CD14-positive monocyte (primary cell): ENCODE measurements around the gene KCNJ8. TPM values are rescaled to one million over a fixed set of nuclear protein-coding genes. Genes with fewer than 3 reads are reported as not detected.

ENCODE experiments used
- DNase-seq, 3 donors: peaks; one replicate each; pipeline ENCODE4 v3.0.0-alpha.2; 2011 to 2022
- H2AFZ ChIP-seq: 2 replicates; pipeline ENCODE4 v1.6.0; 2012; ENCODE audit warnings: mild to moderate bottlenecking, low read depth, low read length, inconsistent platforms; ENCODE audit not compliant: insufficient read depth, poor library complexity, severe bottlenecking
- H3K27ac ChIP-seq, 2 donors: 1 replicate in 1 of 2; 2 replicates in 1 of 2; pipeline ENCODE4 v1.5.1; 2012 to 2013; ENCODE audit warnings: low read length in 2 of 2, control low read depth in 1 of 2, inconsistent platforms in 1 of 2, low read depth in 1 of 2, mild to moderate bottlenecking in 1 of 2
- H3K27me3 ChIP-seq, 2 donors: one replicate each; pipeline versions ENCODE4 v1.6.0 to v1.6.1; 2011 to 2013; ENCODE audit warnings: low read length in 2 of 2; ENCODE audit not compliant: control insufficient read depth in 2 of 2, insufficient read depth in 2 of 2
- H3K36me3 ChIP-seq, 2 donors: replicated peaks in 1 of 2; 1 replicate in 1 of 2; 2 replicates in 1 of 2; pipeline versions ENCODE4 v1.5.1 to v1.6.1; 2012 to 2013; ENCODE audit warnings: low read length in 2 of 2, control low read depth in 1 of 2, inconsistent platforms in 1 of 2, mild to moderate bottlenecking in 1 of 2; ENCODE audit not compliant: insufficient read depth in 2 of 2, control insufficient read depth in 1 of 2
- H3K4me1 ChIP-seq, 2 donors: 1 replicate in 1 of 2; 2 replicates in 1 of 2; pipeline versions ENCODE4 v1.5.1 to v1.6.1; 2012 to 2013; ENCODE audit warnings: low read length in 2 of 2, control low read depth in 1 of 2, inconsistent platforms in 1 of 2, mild to moderate bottlenecking in 1 of 2, moderate library complexity in 1 of 2; ENCODE audit not compliant: insufficient read depth in 2 of 2, control insufficient read depth in 1 of 2
- H3K4me2 ChIP-seq: replicated peaks from 2 replicates; pipeline ENCODE3; 2012; ENCODE audit warnings: low read length, moderate library complexity, mild to moderate bottlenecking; ENCODE audit not compliant: poor library complexity, severe bottlenecking; ENCODE audit errors: extremely low read depth
- H3K4me3 ChIP-seq, 3 experiments: fragments of 200-600 bp in 1 of 3; sonication (generic) in 1 of 3; replicated peaks in 1 of 3; 1 replicate in 2 of 3; 2 replicates in 1 of 3; pipeline ENCODE4 v1.5.1; 2011 to 2013; ENCODE audit warnings: low read length in 3 of 3, mild to moderate bottlenecking in 3 of 3, control low read depth in 2 of 3, low read depth in 2 of 3, inconsistent platforms in 1 of 3, moderate library complexity in 1 of 3
- H3K79me2 ChIP-seq: 2 replicates; pipeline ENCODE4 v1.6.0; 2012; ENCODE audit warnings: mild to moderate bottlenecking, control low read depth, inconsistent platforms, low read length, moderate library complexity; ENCODE audit not compliant: insufficient read depth
- H3K9ac ChIP-seq: 2 replicates; pipeline ENCODE4 v1.6.0; 2017; ENCODE audit warnings: low read length, mild to moderate bottlenecking; ENCODE audit not compliant: insufficient read depth, poor library complexity, severe bottlenecking
- H3K9me3 ChIP-seq, 2 donors: replicated peaks in 1 of 2; 1 replicate in 1 of 2; 2 replicates in 1 of 2; pipeline versions ENCODE4 v1.5.1 to v1.6.1; 2012 to 2013; ENCODE audit warnings: low read length in 2 of 2, control low read depth in 1 of 2; ENCODE audit not compliant: control insufficient read depth in 1 of 2, insufficient read depth in 1 of 2
- H4K20me1 ChIP-seq: 2 replicates; pipeline ENCODE4 v1.6.0; 2012; ENCODE audit warnings: mild to moderate bottlenecking, low read length, control low read depth, moderate library complexity; ENCODE audit not compliant: insufficient read depth
- H3K27ac Mint-ChIP-seq, 7 donors: one replicate each; pipeline ENCODE4 v1.8.0; 2020; ENCODE audit warnings: mild to moderate bottlenecking in 7 of 7, mixed read lengths in 7 of 7, moderate library complexity in 6 of 7, inconsistent platforms in 2 of 7
- H3K27me3 Mint-ChIP-seq, 3 donors: one replicate each; pipeline ENCODE4 v1.8.0; 2021 to 2022; ENCODE audit warnings: low read depth in 3 of 3, mild to moderate bottlenecking in 3 of 3, mixed read lengths in 3 of 3, moderate library complexity in 3 of 3, inconsistent platforms in 1 of 3
- H3K36me3 Mint-ChIP-seq, 2 donors: one replicate each; pipeline ENCODE4 v1.8.0; 2020; ENCODE audit warnings: mixed read lengths in 2 of 2, inconsistent platforms in 1 of 2, mild to moderate bottlenecking in 1 of 2
- H3K4me1 Mint-ChIP-seq: one replicate; pipeline ENCODE4 v1.8.0; 2020; ENCODE audit warnings: mild to moderate bottlenecking, mixed read lengths
- H3K4me3 Mint-ChIP-seq, 2 donors: one replicate each; pipeline ENCODE4 v1.8.0; 2020; ENCODE audit warnings: mild to moderate bottlenecking in 2 of 2, mixed read lengths in 2 of 2, moderate library complexity in 1 of 2
- H3K9me3 Mint-ChIP-seq, 7 donors: one replicate each; pipeline ENCODE4 v1.8.0; 2020 to 2022; ENCODE audit warnings: mixed read lengths in 7 of 7, mild to moderate bottlenecking in 6 of 7, moderate library complexity in 6 of 7, inconsistent platforms in 2 of 7
- CTCF ChIP-seq: fragments of 200-600 bp; IDR thresholded peaks from one replicate; pipeline ENCODE4 v1.8.0; 2022; ENCODE audit warnings: antibody characterized with exemption, mild to moderate bottlenecking
- WGBS: methylation state at CpG from one replicate; pipeline ENCODE4 v1.1.5; 2013; ENCODE audit warnings: missing lambda C conversion rate; ENCODE audit not compliant: insufficient coverage; 5-methylcytosine and 5-hydroxymethylcytosine counted together
- intact Hi-C, 2 donors: fragments of 100-400 bp; cut with micrococcal nuclease; formaldehyde crosslinking; loops; one replicate each; pipeline versions ENCODE4 v1.15.0 to v1.15.1; 2023
- polyA plus RNA-seq, 3 donors: library from polyadenylated mRNA; depleted of rRNA in 1 of 3; unstranded in 2 of 3; stranded (reverse) in 1 of 3; fragments of 300-500 nt in 2 of 3; fragments of >200 nt in 1 of 3; fragmentation: Illumina TruSeq in 2 of 3; gene quantifications; 1 replicate in 2 of 3; 2 replicates in 1 of 3; pipeline ENCODE4 v1.2.3, GENCODE V29; 2012 to 2021

Gene KCNJ8
- polyA plus RNA-seq, 3 donors, result not detected

GRCh38 chr12:21751517-21751916 is 23.0 kb downstream of the KCNJ8 start:
- no peak overlapping the region for H3K9ac ChIP-seq
- H3K27me3 ChIP-seq, result no peaks in the 10 kb centered on the region
- Mint-ChIP-seq H3K4me3 (no peak overlapping the region), H3K36me3 (no peaks in the 10 kb centered on the region), H3K9me3 (peaks cover 0 to 12% (median 3%) of the 10 kb centered on the region in 7 donors), H3K27me3 (no peaks in the 10 kb centered on the region), H3K4me1 (no peaks in the 10 kb centered on the region), H3K27ac (no peak overlapping the region)
- intact Hi-C loops, result no loop called here
- no peak overlapping the region for H3K27ac ChIP-seq
- H3K79me2 ChIP-seq, result no peaks in the 10 kb centered on the region
- no peaks in the 10 kb centered on the region for H3K36me3 ChIP-seq
- H2AFZ ChIP-seq, result no peak overlapping the region
- no peak overlapping the region for H3K4me2 ChIP-seq
- no peaks in the 10 kb centered on the region for H3K4me1 ChIP-seq
- TF ChIP-seq CTCF, result no peak
- no peaks in the 10 kb centered on the region for H3K9me3 ChIP-seq
- no peaks in the 10 kb centered on the region for H4K20me1 ChIP-seq
- DNase-seq, result no peak
- no peak overlapping the region for H3K4me3 ChIP-seq
- WGBS, result no CpG with 5 or more reads among the region's 4 CpGs

GRCh38 chr12:21745258-21745657 is 29.2 kb downstream of the KCNJ8 start:
- Histone ChIP-seq H3K4me2 (no peak overlapping the region), H4K20me1 (no peaks in the 10 kb centered on the region), H3K36me3 (no peaks in the 10 kb centered on the region), H3K4me3 (no peak overlapping the region), H3K4me1 (no peaks in the 10 kb centered on the region), H3K79me2 (no peaks in the 10 kb centered on the region), H3K27ac (no peak overlapping the region), H3K9me3 (peaks cover 0 to 6% of the 10 kb centered on the region in 2 donors), H3K27me3 (no peaks in the 10 kb centered on the region), H3K9ac (no peak overlapping the region), H2AFZ (no peak overlapping the region)
- WGBS, result 100% methylated on average over 4 of the region's 6 CpGs
- Mint-ChIP-seq H3K9me3 (peaks cover 3 to 17% (median 5%) of the 10 kb centered on the region in 7 donors), H3K27ac (no peak overlapping the region), H3K4me3 (no peak overlapping the region), H3K4me1 (no peaks in the 10 kb centered on the region), H3K36me3 (no peaks in the 10 kb centered on the region), H3K27me3 (peaks cover 0 to 3% (median 3%) of the 10 kb centered on the region in 3 donors)
- TF ChIP-seq CTCF, result no peak
- no peak for DNase-seq
- intact Hi-C loops, result no loop called here
